ENCODE data around the gene PLXNA2.

DNA sequence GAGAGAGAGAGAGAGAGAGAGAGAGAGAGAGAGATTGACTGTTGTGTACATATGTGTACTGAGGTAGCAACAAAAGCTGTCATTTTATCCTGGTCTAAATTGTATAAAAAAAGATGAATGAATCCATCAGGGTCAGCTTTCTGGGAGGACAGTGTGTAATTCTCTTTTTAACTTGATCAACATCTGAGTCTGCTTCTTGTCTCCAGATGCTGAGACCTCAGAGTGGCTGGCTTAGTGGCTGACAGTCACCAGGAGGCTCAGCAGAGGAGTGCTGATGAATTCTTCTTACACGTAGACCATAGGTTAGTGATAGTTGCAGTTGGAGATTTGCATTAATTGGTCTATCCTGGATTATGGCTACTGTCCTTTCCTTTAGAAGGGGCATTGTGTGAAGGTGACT lies 28.5 kb upstream of the PLXNA2 start:
- no peak for TF ChIP-seq POLR2AphosphoS5 (IDR thresholded peaks at IDR 0.05)
- TF ChIP-seq EP300 (IDR thresholded peaks at IDR 0.05) = no peak
- TF ChIP-seq, protein P1, sequence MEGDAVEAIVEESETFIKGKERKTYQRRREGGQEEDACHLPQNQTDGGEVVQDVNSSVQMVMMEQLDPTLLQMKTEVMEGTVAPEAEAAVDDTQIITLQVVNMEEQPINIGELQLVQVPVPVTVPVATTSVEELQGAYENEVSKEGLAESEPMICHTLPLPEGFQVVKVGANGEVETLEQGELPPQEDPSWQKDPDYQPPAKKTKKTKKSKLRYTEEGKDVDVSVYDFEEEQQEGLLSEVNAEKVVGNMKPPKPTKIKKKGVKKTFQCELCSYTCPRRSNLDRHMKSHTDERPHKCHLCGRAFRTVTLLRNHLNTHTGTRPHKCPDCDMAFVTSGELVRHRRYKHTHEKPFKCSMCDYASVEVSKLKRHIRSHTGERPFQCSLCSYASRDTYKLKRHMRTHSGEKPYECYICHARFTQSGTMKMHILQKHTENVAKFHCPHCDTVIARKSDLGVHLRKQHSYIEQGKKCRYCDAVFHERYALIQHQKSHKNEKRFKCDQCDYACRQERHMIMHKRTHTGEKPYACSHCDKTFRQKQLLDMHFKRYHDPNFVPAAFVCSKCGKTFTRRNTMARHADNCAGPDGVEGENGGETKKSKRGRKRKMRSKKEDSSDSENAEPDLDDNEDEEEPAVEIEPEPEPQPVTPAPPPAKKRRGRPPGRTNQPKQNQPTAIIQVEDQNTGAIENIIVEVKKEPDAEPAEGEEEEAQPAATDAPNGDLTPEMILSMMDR (IDR thresholded peaks at IDR 0.05) = no peak
- no peak for TF ChIP-seq POLR2A (IDR thresholded peaks at IDR 0.05)
